BJ (cell line): Measurements from ENCODE around the gene KIRREL1. TPM values are rescaled to one million over a fixed set of nuclear protein-coding genes. Genes with fewer than 3 reads are reported as not detected.

Source experiments
- CTCF ChIA-PET: fragments of 350-600 bp; formaldehyde crosslinking; extraction: SDS; loops from one replicate; lab custom pipeline; 2021; ENCODE audit warnings: antibody characterized with exemption, inconsistent platforms; lab: Yijun Ruan, JAX
- POLR2A ChIA-PET: fragments of 300-600 bp; sonication (Branson Sonifier 250); formaldehyde crosslinking; extraction: SDS; loops from one replicate; lab custom pipeline; 2021; ENCODE audit warnings: antibody characterized with exemption; lab: Charles Lee
- DNase-seq: peaks from one replicate; pipeline ENCODE4 v3.0.0-alpha.2; 2011; ENCODE audit warnings: low read depth
- H3K27me3 ChIP-seq: 2 replicates; pipeline ENCODE4 v1.6.0; 2011; ENCODE audit warnings: low read length; ENCODE audit not compliant: control insufficient read depth, insufficient read depth
- H3K36me3 ChIP-seq: 2 replicates; pipeline ENCODE4 v1.5.1; 2011; ENCODE audit warnings: low read length; ENCODE audit not compliant: control insufficient read depth, insufficient read depth
- H3K4me3 ChIP-seq: 2 replicates; pipeline ENCODE4 v1.5.1; 2011; ENCODE audit warnings: low read depth, mild to moderate bottlenecking, control low read depth, low read length
- polyA plus RNA-seq: library from polyadenylated mRNA; depleted of rRNA; stranded (reverse); fragments of >200 nt; gene quantifications from 2 replicates; pipeline ENCODE4 v1.2.3, GENCODE V29; 2011
- TF ChIP-seq, protein P1 (sequence below): IDR thresholded peaks from 2 replicates; pipeline ENCODE4 v1.5.1; 2011; ENCODE audit warnings: low read depth, mild to moderate bottlenecking, control low read depth, inconsistent platforms, low read length, moderate library complexity; ENCODE audit not compliant: insufficient read depth

KIRREL1 gene
- polyA plus RNA-seq, 1 experiment: 65.1 TPM

DNA sequence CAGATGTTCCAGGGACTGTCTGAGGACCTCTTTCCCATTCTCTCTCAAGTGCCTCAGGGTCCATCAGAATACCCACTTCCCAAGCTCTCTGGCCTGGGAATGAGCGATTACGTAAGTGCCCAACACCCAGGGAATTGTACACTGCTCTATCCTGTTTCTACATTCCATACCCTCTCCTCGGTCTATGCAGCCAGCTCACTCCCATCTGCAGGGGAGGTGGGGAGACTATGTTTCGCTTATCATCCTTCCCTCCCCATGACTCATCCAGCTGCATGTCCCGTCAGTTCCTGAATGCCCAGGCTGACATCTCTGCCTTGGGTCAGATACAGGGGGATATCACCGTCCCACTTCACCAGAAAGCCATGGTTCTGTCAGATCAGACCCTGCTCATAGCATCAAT, 152.7 kb downstream of the KIRREL1 start:
- DNase-seq: no peak
- Histone ChIP-seq H3K27me3 (no peaks in the 10 kb centered on the region), H3K36me3 (no peaks in the 10 kb centered on the region), H3K4me3 (no peak overlapping the region)
- TF ChIP-seq, protein P1, sequence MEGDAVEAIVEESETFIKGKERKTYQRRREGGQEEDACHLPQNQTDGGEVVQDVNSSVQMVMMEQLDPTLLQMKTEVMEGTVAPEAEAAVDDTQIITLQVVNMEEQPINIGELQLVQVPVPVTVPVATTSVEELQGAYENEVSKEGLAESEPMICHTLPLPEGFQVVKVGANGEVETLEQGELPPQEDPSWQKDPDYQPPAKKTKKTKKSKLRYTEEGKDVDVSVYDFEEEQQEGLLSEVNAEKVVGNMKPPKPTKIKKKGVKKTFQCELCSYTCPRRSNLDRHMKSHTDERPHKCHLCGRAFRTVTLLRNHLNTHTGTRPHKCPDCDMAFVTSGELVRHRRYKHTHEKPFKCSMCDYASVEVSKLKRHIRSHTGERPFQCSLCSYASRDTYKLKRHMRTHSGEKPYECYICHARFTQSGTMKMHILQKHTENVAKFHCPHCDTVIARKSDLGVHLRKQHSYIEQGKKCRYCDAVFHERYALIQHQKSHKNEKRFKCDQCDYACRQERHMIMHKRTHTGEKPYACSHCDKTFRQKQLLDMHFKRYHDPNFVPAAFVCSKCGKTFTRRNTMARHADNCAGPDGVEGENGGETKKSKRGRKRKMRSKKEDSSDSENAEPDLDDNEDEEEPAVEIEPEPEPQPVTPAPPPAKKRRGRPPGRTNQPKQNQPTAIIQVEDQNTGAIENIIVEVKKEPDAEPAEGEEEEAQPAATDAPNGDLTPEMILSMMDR: no peak
- ChIA-PET POLR2A (no interaction called here), CTCF (interaction anchor here (1.0 to 1.2 kb wide), 3 partner anchors 16 to 40 kb away, joined by 3 read pairs; no protein-coding TSS in a partner anchor)

GRCh38 chr1:158146739-158147138, 153.3 kb downstream of the KIRREL1 start:
- H3K27me3 ChIP-seq: no peaks in the 10 kb centered on the region
- no peak for DNase-seq
- TF ChIP-seq, protein P1: no peak
- ChIA-PET POLR2A (no interaction called here), CTCF (interaction anchor here (1.2 kb wide), 1 partner anchor 183 kb away, joined by 3 read pairs; no protein-coding TSS in a partner anchor)
- H3K4me3 ChIP-seq: no peak overlapping the region
- H3K36me3 ChIP-seq: no peaks in the 10 kb centered on the region

DNA sequence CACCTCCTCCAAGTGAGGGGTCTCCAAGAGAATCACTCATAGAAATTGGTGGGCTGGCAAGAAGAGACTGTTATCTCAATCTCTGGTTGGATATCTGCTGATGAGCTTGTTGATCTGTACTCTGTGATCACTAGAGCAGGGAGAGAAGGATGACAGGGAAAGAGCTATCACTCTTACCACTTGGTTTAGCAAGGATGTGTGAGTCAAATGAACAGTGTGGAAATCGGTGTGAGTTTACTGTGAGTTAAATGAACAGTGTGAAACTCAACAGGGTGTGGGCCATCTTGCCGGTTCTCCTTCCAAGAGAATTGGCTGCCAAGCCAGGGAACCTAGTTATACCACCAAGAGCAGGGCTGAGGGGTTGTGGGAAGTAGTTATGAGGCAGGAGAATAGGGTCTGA, 154.0 kb downstream of the KIRREL1 start:
- no peaks in the 10 kb centered on the region for H3K27me3 ChIP-seq
- ChIA-PET POLR2A (no interaction called here), CTCF (interaction anchor here (1.2 kb wide), 1 partner anchor 183 kb away, joined by 3 read pairs; no protein-coding TSS in a partner anchor)
- TF ChIP-seq, protein P1: no peak
- no peak overlapping the region for H3K4me3 ChIP-seq
- no peak for DNase-seq
- no peaks in the 10 kb centered on the region for H3K36me3 ChIP-seq

DNA sequence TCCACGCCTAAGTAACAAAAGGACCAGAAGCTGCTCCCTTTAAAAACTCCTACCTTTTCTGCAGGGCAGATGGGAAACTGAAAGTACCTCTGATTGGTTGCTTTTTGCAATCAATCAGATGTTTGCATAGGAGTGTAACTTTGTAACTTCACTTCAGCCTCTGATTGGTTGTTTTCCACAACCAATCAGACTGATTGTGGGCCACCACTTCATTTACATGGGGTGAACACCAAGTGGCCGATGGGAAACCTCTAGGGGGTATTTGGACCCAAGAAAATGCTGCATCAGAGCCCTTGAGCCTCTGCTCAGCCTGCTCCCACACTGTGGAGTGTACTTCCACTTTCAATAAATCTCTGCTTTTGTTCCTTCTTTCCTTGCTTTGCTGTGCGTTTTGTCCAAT, 154.4 kb downstream of the KIRREL1 start:
- TF ChIP-seq, protein P1: no peak
- CTCF ChIA-PET: interaction anchor here (1.2 kb wide), 1 partner anchor 184 kb away, joined by 3 read pairs; no protein-coding TSS in a partner anchor

DNA sequence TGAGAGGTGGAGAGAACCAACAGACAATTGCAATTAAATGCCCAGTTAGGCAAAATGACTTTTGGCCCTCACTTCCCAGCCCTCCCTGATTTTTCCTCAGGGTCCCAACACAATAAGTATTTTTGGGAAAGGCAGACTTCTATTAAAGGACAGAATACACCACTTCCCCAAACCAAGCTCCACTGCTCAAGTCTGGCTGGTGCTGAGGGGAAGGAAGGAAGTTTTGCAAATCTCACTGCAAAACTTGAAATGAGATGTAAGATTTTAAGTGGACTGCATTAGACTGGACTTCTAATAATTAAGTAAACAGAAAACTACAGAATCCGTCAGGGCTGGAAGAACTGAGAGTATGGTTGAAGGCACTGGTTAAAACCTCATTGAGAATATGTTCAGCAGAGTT, 155.0 kb downstream of the KIRREL1 start:
- POLR2A ChIA-PET: no interaction called here
- TF ChIP-seq, protein P1: no peak
- CTCF ChIA-PET: no interaction called here
- Histone ChIP-seq H3K36me3 (no peaks in the 10 kb centered on the region), H3K4me3 (no peak overlapping the region), H3K27me3 (no peaks in the 10 kb centered on the region)
- DNase-seq: no peak

More for the DNA sequence above, 154.4 kb downstream of the KIRREL1 start:
- no peak for DNase-seq
- POLR2A ChIA-PET: no interaction called here
- no peaks in the 10 kb centered on the region for H3K27me3 ChIP-seq
- no peak overlapping the region for H3K4me3 ChIP-seq
- no peaks in the 10 kb centered on the region for H3K36me3 ChIP-seq
